Stimulated activated CD8-positive, alpha-beta memory T cell treated with anti-CD3 and anti-CD28 coated beads, Interleukin-4, amount 100 ng/mL, for 4 hours (primary cell): Measurements from ENCODE around the gene CD209.

ENCODE experiments used
- DNase-seq, 2 donors: peaks; one replicate each; pipeline ENCODE4 v3.0.0-alpha.2; 2020; ENCODE audit warnings: low read depth in 2 of 2, low spot score in 1 of 2

The CD209 gene

DNA sequence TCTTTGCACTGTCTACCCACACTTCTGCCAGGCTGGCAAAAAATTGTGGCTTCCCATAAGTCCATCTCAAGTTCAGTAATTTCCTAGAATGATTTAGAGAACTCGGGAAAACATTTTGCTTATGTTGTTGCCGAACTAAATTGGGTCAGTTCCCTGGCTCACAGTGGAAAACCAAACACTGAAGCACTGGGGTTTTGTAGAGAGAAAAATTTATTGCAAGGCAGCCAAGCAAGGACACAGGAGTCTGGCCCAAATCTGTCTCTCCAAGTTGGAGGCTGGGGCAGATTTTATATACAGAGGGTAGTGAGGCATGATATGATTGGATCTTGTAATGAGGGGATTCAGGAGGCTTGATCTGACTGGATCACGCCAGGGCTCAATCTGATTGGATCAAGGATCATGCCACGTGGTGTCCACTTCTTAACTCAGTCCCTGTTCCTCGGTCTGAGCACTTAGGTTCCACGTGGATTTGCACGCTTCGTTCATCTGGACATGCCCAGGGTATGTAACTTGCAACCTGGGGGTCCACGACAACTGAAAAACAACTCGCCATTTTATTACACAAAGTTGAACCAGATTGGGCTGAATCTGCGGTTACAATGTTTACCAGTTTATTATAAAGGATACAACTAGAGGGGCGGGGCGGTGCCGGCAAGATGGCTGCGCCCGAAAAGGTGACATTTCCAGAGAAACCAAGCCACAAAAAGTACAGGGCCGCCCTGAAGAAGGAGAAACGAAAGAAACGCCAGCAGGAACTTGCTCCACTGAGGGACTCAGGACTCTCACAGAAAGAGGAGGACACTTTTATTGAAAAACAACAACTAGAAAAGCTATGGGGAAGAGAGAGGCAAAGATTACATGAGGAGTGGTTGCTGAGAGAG lies 7.3 kb downstream of the CD209 start:
- no peak for DNase-seq

DNA sequence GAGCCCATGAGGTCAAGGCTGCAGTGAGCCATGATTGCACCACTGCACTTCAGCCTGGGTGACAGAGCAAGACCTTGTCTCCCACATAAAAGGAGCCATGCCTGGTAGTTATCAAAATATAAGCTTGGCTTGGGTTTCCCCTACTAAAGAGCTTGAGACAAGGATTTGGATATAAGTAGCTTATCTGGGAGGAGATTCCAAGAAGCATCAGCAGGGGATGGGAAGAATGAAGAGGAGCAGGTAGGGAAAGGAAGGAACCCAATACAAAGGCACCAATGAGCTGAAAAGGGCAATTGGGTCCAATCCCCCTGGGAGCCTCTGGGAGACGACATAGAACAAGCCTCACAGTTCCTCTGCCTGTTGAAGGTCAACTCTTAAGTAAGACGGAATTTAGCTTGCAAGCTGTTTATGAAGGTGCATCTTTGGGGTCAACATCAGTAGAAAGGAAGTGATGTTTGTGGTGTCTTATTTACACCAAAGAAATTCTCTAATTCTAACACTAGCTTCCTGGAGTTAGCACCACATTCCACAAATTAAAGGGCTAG lies 8.1 kb downstream of the CD209 start:
- DNase-seq, result no peak

DNA sequence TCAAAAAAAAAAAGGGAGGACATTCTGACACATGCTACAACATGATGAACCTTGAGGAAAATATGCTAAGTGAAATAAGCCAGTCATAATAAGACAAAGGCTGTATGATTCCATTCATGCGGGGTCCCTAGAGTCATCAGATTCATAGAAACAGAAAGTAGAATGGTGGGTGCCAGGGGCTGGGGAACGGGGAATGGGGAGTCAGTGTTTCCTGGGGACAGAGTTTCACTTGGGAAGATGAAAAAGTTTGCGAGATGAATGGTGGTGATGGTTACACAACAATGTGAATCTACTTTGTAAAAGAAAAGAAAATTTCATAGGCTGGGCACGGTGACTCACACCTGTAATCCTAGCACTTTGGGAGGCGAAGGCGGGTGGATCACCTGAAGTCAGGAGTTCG lies 9.3 kb downstream of the CD209 start:
- DNase-seq, result no peak

DNA sequence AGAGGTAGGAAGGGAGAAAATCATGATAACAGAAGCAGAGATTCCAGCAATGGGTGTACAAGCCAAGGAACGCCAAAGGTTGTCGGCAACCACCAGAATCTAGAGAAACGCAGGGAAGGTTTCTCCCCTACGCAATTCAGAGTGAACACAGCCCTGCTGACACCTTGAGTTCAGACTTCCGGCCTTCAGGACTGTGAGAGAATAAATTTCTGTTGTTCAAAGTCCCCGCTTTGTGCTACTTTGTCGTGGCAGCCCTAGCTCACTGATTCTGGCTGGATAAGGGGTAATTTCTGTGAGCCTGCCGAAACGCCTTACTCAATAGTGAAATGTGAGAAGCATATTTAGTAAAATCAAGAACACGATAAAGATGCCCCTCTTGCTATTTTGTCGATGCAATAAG lies 10.1 kb downstream of the CD209 start:
- no peak for DNase-seq

DNA sequence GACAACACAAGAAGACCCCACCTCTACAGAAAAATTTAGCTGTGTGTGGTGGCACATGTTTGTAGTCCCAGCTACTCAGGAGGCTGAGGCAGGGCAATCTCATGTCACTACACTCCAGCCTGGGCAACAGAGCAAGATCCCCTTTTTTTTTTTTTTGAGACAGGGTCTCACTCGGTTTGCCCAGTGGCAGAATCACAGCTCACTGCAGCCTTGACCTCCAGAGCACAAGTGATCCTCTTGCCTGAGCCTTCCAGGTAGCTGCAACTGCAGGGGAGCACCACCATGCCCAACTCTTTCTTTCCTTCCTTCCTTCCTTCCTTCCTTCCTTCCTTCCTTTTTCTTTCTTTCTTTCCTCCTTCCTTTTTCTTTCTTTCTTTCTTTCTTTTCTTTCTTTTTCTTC lies 11.2 kb downstream of the CD209 start:
- DNase-seq, result no peak

DNA sequence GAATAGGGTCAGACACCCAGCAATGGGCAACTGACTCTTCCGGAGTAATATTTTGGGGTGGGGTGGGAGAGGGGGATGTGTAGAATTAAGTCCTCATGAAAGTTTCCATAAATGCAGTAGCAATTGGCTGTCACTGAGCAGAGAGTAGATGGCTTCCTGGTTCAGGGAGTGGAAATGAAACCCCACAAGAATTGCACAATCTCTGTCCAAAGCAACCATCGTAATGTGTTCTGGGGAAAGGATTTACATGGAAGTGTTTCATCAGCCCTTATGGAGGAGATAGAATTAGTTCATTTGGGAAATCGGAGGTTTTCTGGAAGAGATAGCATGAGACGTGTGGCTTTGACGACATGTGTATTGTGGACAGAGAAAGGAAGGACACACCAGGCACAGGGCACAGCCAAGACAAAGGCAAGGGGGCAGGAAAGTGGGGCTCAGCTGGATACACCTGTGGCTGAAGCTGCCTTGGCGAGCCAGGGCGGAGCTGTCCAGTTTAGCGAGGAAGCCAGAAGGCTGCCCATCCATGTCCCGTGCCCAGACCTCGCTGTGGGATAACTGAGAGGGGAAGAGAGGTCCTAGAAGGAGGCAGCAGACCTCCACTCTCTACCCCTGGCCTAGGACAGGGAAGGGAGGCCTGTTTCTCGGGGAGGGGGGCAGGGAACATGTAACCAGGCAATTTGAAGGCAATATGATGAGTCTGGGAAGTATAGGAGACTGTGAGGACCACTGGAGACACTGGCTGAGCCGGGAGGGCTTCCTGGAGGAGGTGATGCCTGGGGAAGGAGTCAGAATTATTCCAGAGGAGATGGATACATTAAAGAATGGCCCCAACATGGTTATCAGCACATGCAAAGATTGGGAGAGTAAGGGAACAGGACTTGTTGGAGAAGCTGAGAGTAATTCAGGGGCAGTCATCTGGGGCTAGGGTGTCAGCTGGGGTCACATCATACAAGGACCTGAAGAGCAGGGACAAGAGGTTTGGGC lies 12.8 kb downstream of the CD209 start:
- DNase-seq, result no peak

DNA sequence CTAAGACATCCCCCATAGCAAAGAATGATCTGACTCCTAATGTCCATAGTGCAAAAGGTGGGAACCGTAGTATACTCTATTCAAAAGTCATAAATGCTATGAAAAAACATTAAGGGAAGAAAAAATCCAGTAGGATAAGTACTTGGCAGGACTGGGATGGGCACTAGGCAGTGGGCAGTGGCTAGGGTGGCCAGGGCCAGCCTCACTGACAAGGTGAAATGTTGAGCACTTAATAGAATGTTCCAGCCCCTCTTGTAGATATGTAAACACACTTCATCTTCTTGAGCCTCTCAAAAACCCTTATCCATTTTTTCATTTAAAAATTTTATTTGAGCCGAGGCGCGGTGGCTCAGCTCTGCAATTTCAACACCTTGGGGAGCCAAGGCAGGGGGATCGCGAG lies 14.0 kb downstream of the CD209 start:
- no peak for DNase-seq

DNA sequence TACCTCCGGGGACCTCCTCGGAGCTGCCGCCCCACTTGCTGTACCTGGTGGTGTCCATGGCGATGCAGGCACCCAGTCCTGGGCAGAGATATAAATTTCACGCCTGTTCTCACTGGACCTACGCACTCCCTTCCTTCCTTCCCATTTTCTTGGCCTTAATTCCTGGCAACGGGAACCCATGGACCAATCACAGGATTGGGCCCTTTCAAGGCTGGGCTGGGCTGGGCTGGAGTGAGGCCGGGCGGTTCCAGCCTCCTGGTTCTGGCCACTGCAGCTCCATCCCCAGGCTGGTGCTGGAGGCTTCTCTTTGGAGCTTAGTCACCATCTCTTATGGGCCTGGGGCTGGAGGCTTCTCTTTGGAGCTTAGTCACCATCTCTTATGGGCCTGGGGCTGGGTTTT lies 15.3 kb downstream of the CD209 start, which contains the start of gene CLEC4G:
Gene CLEC4G (minus strand): TSS at position 66 of the 400 bp plus-strand sequence. CDS start 8 bp downstream, at position 58.
- no peak for DNase-seq

DNA sequence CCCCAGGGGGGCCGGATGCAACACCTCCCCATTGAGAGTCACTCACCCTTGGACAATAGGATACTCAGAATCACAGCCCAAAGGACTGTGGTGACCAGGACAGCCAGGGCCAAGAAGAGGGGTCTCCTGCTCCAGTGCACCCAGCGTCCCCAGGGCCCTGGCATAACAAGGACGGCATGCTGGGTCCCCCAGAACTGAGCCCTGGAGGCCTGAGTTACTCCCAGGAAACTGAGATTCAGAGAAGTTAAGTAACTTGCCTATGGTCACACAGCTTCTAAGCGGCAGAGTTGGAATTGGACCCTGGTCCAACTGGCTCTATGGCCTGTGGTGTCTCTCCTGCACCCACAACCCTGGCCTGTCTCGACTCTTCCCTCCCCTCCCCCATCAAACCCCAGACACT lies 15.7 kb downstream of the CD209 start:
- DNase-seq, result no peak

DNA sequence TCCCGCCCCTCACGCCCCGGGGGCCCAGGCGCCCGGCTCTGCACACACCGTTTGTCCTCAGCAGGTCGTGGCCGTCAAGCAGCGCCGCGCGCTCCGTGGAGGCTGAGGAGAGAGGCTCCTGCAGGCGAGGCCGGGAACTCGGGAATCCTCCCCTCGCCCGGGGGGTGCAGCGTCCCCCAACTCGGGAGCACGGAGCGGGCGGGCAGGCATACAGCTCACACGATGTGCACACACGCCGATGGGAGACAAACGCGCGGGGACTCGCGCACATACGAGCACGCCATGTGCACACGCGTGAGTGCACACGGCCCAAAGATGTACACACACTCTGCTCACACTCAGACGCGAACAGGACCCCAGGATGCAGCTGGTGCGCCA lies 16.1 kb downstream of the CD209 start:
- no peak for DNase-seq

DNA sequence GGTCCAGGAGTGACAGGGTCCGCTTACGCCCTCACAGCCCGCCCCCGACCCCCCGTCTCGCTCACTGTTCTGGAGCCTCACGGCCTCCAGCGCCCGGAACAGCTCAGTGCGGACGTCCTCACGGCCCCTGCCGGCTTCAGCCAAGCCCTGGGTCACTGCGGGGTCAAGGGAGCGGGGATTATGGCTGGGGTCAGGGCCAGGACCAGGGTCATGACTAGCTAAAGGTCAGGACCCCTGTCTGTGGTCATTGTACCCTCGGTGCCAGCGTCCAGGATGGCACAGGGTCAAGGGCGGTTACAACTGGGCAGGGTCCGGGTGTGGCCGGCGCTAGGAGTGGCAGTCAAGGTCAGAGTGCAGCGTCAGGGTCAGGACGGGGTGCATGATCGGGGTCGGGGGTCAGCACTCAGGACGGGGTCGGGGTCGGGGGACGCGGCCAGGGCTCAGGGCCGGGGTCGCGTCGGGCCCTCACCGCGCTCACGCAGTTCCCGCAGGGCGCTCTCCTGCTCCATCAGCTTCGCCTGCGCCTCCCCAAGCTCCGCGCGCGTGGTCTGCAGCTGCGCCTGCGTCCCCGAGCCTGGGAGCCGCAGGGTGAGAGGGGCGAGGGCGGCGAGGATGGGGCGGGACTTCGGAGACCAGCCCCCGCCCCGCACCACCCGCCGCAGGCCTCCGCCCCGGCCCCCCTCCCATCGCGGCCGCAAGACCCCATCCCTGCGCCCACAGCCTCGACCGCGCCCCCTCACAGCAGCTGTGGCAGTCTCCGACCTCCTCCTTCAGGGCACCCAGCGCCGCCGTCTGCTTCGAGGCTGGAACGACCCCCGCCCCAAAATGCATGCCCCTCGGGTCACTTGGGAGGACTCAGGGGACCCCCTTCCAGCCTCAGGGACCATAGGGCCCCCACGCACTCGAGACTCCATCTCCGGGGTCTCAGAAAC lies 16.8 kb downstream of the CD209 start:
- no peak for DNase-seq

DNA sequence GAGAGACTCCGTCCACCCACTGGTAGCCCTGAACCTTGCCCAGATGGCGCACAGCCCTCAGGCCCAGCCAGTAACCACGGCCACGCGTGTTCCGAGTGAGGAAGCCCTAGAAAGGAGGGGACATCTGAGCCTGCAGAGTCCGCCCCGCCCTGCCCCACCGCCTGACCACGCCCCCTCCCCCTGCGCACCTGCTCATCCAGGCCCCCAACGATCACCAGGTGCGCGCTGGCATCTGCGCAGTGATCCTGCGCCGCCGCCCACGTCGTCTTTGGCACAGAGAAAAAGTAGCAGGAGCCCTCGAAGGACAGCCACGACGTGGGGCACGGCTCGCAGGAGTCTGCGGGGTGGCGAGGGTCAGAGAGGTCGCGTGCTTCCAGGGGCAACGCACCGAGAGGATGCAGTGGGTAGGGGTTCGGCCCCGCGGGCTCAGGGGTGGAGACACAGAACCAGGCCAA lies 17.5 kb downstream of the CD209 start:
- no peak for DNase-seq

DNA sequence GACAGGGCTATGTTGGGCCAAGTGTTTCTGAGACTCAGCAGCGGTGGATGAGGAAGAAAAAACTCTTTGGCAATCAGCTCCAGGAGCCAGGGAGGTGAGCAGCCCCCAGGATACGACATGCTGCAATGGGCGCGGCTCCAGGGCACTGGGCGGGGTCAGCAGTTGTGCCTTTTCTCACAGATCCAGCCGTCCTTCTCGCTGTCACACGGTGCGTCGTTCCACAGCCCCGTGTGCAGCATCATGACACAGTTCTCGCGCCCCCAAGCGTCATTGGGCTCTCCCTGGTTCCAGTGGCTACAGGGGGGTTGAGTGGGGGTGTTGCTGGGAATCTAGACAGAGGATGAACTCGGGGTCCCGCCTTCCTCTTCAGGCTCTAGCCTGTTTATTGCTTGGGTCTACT lies 18.1 kb downstream of the CD209 start:
- DNase-seq, result no peak

DNA sequence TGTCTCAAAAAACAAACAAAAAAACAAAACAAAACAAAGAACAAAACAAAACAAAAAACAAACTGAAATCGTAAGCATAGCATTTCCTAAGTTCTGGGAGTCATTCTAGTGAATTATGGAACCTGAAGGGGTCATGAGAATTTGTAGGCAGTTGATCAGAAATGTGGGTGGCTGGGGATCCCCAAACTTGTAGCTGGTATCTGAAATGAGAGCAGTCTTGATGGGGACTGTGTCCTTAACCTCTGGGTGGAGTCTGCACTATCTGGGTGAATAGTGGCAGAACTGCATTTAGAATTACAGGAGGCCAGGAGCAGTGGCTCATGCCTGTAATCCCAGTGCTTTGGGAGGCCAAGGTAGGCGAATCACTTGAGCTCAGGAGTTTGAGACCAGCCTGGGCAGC lies 21.5 kb downstream of the CD209 start:
- DNase-seq, result no peak

DNA sequence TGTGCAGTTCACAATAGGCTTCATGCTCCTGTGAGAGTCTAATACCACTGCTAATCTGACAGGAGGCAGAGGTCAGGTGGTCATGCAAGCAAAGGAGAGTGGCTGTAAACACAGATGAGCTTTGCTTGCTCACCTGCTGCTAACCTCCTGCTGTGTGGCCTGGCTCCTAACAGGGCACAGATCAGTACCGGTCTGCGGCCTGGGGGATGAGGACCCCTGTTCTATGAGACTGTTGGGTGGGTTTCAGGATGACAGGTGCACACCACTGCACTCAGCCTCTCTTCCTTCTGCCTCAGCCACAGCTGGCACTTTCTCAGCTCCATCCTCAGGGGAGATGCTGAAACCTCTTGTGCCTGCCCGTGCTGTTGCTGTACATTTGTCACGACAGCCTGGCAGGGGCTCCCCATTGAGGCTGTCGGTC lies 25.1 kb downstream of the CD209 start:
- no peak for DNase-seq

DNA sequence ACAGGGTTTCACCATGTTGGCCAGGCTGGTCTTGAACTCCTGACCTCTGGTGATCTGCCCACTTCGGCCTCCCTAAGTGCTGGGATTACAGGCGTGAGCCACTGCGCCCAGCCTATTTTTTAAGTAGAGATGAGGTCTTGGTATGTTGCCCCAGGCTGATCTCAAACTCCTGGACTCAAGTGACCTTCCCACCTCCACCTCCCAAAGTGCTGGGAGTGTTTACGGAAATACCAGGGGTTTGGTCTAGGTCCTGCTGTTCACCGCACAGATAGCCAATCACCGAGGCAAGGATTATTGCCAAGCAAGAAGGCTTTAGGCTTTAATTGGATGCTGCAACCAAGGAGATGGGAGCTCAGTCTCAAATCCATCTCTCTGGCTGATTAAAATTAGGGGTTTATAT lies 27.0 kb downstream of the CD209 start:
- DNase-seq, result no peak

DNA sequence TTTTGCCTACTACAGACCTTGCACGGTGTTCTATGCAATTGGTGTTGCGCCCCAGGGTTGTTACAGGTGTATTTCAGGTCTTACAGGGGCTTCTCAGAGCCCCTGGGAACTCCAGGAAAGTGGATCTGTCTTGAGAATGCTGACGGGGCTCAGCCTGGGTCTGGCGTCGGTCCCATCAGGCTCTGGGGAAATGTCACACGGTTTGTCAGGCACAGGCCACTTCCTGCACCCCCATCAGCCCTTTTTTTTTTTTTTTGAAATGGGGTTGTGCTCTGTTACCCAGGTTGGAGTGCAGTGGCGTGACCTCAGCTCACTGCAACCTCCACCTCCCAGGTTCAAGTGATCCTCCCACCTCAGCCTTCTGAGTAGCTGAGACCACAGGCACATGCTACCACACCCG lies 28.7 kb downstream of the CD209 start:
- DNase-seq, result no peak

DNA sequence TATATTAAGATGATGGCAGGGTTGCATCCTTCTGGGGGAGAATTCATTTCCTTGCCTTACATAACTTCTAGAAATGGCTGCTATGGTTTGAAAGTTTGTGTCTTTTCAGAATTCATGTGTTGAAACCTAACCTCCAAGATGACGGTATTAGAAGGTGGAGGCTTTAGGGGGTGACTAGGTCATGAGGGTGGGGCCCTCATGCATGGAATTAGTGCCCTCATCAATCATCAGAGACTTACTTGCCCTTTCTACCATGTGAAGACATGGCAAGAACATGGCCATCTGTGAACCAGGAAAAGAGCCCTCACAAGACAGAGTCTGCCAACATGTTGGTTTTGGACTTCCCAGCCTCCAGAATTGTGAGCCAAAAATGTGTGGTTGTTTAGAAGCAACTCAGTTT lies 30.6 kb downstream of the CD209 start:
- no peak for DNase-seq

DNA sequence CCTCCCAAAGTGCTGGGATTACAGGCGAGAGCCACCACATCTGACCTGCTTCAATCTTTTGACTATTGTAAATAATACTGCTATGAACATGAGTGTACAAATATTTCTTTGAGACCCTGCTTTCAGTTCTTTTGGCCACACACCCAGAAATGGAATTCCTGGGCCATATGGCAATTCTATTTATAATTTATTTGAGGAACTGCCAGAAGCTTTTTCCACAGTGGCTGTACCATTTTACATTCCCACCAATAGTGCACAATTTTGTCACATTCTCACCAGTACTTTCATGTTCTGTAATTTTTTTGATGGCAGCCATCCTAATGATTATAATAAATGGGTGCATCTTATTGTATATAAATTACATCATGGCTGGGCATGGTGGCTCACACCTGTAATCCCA lies 31.7 kb downstream of the CD209 start:
- DNase-seq, result no peak

DNA sequence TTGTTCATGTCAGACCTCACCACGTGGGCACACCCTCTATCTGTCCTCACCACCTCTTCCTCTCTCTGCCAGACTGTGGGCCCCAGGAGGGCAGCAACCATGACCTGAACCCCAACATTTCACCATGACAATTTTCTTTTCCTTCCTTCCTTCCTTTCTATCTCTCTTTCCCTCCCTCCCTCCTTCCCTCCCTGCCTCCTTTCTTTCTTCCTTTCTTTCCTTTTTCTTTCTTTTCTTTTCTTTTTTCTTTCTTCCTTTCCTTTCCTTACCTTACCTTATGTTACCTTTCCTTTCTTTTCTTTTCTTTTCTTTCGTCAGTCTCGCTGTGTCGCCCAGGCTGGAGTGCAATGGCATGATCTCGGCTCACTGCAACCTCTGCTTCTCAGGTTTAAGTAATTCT lies 36.7 kb downstream of the CD209 start:
- no peak for DNase-seq
